Lower leg skin (tissue), 3 donors: Measurements from ENCODE around the gene VTI1A.

ENCODE experiments used
- CTCF ChIP-seq, 3 donors: fragments of 450-650 bp; IDR thresholded peaks; one replicate each; pipeline ENCODE4 v1.5.1; 2016; ENCODE audit warnings: antibody characterized with exemption in 3 of 3, mild to moderate bottlenecking in 3 of 3, moderate library complexity in 2 of 3
- POLR2A ChIP-seq, 2 donors: fragments of 450-650 bp; IDR thresholded peaks; one replicate each; pipeline ENCODE4 v1.6.1; 2016 to 2017; ENCODE audit warnings: antibody characterized with exemption in 2 of 2, mild to moderate bottlenecking in 1 of 2, moderate library complexity in 1 of 2

DNA sequence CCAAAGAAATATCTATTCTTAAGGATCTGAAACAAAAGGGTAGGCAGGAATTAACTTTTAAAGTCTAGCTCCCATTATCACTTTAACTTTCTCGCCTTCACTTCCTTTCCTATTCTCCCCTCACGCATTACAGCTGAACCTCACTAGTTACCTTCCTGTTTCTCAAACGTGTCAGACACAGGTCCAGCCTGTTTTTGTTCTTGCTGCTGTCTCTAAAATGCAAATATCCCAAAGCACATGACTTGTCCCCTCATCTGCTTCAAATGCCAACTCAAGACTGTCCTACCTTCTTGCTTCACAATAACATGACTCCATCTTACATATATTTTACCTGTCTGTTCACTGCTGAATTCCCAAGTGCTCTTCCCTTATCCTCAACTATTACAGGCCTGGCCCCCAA, 17.9 kb upstream of the VTI1A start:
- TF ChIP-seq CTCF (IDR thresholded peaks at IDR 0.05), result no peak
- TF ChIP-seq POLR2A (IDR thresholded peaks at IDR 0.05), result no peak
